HepG2 (cell line): ENCODE results near the gene XK.

Experiments used
- EZH2 ChIP-seq: conservative IDR thresholded peaks from 2 replicates; pipeline ENCODE4 v1.6.1; 2012; ENCODE audit warnings: mild to moderate bottlenecking, low read depth, low read length, moderate library complexity
- TF ChIP-seq, protein P1 (sequence below): sonication (generic); formaldehyde crosslinking; IDR thresholded peaks from 2 replicates; pipeline ENCODE4 v1.5.0; 2020; ENCODE audit warnings: mild to moderate bottlenecking, missing genetic modification reagents, moderate library complexity

DNA sequence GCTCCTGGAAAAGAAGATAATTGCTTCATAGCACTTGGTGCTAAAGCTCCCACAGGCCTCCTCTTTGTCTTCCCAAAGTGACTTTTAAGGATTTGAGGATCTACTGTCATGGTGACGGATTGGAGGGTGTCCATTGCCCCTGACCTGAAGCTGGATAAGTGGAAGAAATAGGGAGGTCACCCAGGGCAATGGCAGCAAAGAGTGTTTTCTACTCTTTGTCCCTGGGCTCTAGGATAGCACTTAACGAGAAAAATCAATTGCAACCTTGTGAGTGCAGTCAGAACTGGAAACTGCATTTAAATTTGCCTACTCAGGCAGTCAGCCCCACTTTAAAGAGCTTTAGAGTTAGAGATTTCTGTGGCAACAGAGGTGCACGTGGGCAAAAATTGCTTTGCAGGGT, 43.7 kb upstream of the XK start:
- TF ChIP-seq, protein P1, sequence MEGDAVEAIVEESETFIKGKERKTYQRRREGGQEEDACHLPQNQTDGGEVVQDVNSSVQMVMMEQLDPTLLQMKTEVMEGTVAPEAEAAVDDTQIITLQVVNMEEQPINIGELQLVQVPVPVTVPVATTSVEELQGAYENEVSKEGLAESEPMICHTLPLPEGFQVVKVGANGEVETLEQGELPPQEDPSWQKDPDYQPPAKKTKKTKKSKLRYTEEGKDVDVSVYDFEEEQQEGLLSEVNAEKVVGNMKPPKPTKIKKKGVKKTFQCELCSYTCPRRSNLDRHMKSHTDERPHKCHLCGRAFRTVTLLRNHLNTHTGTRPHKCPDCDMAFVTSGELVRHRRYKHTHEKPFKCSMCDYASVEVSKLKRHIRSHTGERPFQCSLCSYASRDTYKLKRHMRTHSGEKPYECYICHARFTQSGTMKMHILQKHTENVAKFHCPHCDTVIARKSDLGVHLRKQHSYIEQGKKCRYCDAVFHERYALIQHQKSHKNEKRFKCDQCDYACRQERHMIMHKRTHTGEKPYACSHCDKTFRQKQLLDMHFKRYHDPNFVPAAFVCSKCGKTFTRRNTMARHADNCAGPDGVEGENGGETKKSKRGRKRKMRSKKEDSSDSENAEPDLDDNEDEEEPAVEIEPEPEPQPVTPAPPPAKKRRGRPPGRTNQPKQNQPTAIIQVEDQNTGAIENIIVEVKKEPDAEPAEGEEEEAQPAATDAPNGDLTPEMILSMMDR (CRISPR knock-in tag), result no peak
- TF ChIP-seq EZH2, result no peak
